OCI-LY1 (cell line): ENCODE results near the gene CRACDL.

ENCODE experiments used
- CTCF ChIP-seq: fragments of 200-600 bp; sonication (generic), shearing (Covaris generic); IDR thresholded peaks from 2 replicates; pipeline ENCODE4 v1.5.1; 2017; ENCODE audit warnings: mild to moderate bottlenecking, antibody characterized with exemption, low read length, moderate library complexity, mixed read lengths
- EZH2 ChIP-seq: fragments of 200-600 bp; sonication (generic), shearing (Covaris generic); IDR thresholded peaks from 2 replicates; pipeline ENCODE4 v1.8.0; 2017; ENCODE audit warnings: borderline replicate concordance, mixed run types, mild to moderate bottlenecking, antibody characterized with exemption, low read length, moderate library complexity, mixed read lengths

- TF ChIP-seq EZH2 (no peak), CTCF (no peak)
Observed at GRCh38 chr2:98900721-98901120, 35.3 kb downstream of the CRACDL start.
